Adipose tissue (tissue), 3 donors: ENCODE results near the gene DLGAP1. TPM values are rescaled to one million over a fixed set of nuclear protein-coding genes. Genes with fewer than 3 reads are reported as not detected.
"Not testable (repeated sequence)": the region's sequence is repeated elsewhere in the genome, so short reads cannot be mapped to it uniquely, and the experiment has no call there.

Experiments
- H3K27ac ChIP-seq: one replicate; pipeline ENCODE4 v1.5.1; 2013; ENCODE audit warnings: low read depth, low read length
- WGBS, 3 donors: extraction: QIAGEN DNeasy Blood & Tissue Kit; methylation state at CpG; one replicate each; pipeline ENCODE4 v1.1.7; 2013; 5-methylcytosine and 5-hydroxymethylcytosine counted together
- polyA plus RNA-seq, 3 donors: library from polyadenylated mRNA; stranded (reverse); fragments of 200-250 nt; gene quantifications; one replicate each; pipeline ENCODE4 v1.2.3, GENCODE V29; 2013
- donor health status: healthy with polysubstance abuse.
- donor health status: Bipolar disorder and iron deficiency.
- donor health status: healthy.

The DLGAP1 gene
- polyA plus RNA-seq, 3 donors, result 0.06 to 0.22 (median 0.09) TPM

DNA sequence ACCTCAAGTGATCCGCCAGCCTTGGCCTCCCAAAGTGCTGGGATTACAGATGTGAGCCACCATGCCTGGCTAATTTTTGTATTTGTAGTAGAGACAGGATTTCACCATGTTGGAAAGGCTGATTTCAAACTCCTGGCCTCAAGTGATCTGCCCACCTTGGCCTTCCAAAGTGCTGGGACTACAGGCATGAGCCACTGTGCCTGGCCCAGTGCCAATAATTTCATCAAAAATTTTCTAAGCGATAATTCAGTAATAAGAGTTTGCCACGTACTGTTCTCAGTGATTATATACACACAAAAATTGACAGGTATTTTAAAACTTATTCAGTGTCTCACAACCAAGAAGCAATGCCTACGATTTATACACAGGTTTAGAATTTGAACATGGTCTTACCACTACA is 143.2 kb downstream of the DLGAP1 start:
- 88 to 94% (median 89%) methylated on average over 4 of the region's 4 CpGs for whole genome bisulfite sequencing, 3 donors
- H3K27ac ChIP-seq, result not testable (repeated sequence)

DNA sequence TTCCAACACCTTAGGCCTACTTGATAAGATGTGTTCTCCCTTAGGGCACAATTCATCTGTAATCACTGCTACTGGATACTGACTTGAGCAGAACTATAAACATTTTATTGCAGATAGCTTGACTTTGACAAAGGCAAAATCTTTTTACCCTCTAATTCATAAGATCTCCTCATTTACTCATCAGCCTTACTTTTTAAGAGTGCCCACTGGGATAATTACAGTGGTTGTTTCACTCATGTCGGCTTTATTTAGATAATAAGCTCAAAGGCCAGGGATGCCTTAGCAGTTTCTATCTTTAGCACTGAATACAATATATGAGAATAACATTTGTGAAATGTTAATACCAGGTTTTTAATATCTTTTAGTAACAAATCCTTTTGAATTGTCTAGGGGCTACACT is 144.0 kb downstream of the DLGAP1 start:
- no peak overlapping the region for H3K27ac ChIP-seq
- WGBS, 3 donors, result 69 to 77% (median 71%) methylated on average over 1 of the region's 1 CpG

DNA sequence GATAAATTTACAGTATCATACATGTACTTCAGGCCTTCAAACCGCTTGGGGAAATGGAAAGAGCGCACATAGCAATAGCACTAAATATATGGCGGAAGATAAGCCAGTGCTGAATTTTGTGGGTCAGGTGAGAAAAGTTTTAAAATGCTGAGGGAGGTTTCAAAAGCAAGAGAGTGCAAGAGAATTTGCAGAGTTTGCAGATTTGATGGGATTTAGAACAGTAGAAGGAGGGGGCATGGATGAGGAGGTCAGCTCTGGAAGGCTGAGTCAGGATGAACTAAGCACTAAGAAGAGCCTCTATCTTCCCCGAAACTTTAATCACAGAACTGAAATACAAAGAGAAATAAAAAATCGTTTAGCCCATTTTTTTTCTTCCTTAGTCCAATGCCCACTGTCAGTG is 145.9 kb downstream of the DLGAP1 start:
- H3K27ac ChIP-seq, result no peak overlapping the region
- 79 to 86% (median 86%) methylated on average over 5 of the region's 5 CpGs for WGBS, 3 donors

- 74 to 85% (median 82%) methylated on average over 5 of the region's 5 CpGs for WGBS, 3 donors
- no peak overlapping the region for H3K27ac ChIP-seq
Observed at GRCh38 chr18:4308576-4308975, 146.5 kb downstream of the DLGAP1 start.

DNA sequence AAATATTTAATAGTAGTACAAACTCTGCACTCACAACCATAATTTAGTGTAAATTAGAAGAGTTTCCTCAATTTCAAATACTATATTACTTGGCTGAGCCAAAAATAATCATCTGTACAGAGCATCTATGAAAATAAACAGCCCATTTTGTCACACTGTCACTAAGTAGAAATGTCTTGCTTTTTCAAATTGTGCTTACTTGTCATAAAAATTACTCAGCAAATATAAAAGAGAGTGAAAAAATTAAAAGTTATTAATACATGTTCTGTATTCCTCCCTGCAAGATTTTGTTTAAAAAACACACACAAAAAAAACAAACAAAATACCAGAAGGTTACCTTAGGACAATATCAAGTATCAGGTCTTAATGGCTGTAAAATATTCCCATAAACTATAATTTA is 155.7 kb downstream of the DLGAP1 start:
- no peak overlapping the region for H3K27ac ChIP-seq

DNA sequence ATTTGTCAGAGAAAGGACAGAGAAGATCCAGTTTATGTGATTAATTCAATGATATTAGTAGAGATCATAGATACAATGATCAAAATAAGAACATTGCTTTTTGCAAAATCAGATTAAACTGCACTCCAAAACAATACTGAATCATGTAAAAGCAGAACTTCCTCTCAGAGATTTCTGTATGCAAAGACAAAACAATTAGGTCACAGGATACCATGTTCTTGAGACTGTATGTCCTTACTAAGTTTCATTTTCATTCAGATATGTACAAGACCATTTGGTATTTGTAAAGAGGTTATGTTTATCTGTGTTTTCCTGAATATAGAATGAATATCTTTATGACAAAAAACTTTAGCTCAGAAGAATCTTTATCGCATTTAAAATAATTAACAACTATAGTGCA is 161.8 kb downstream of the DLGAP1 start:
- 92 to 97% (median 92%) methylated on average over 1 of the region's 1 CpG for WGBS, 3 donors
- no peak overlapping the region for H3K27ac ChIP-seq

DNA sequence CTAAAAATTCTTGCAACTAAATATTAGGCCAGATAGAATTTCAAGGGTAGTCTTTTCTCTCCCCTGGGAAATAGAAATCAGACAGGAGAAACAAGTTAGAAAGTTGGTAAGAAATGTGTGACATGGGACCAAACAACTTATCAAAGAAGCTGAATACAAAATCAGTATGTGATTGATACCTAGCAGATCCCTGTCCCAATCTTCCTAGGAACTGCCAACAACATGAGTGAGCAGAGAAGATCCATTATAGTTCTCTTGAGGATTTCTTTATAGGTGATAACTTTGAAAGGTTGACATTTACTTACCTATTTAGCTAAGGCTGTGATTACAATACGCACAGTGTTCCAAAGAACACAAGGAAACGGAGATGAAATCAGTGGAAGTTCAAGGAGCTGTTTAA is 162.4 kb downstream of the DLGAP1 start:
- no peak overlapping the region for H3K27ac ChIP-seq
- 63 to 81% (median 63%) methylated on average over 2 of the region's 2 CpGs for WGBS, 3 donors

GRCh38 chr18:4287340-4287739 is 167.8 kb downstream of the DLGAP1 start:
- not testable (repeated sequence) for H3K27ac ChIP-seq
- WGBS, 3 donors, result 81 to 87% (median 87%) methylated on average over 3 of the region's 3 CpGs

DNA sequence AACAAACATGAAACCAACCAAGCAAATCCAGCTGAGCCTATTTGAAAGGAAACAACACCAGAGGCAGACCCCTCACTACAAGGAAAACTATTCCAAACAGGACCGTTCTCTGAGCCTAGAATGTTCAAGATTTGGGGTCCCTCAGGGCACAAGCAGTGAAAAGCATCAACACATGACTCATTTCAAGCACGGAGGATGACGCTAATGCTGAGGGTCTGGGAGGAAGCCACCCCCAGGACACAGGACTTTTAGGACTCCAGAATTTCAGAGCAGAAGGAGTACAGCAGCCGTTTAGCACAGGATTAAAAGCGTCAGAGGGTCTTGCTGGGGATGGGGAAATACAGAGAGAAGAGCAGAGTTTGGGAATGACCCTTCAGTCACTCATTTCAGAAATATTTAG is 168.9 kb downstream of the DLGAP1 start:
- no peak overlapping the region for H3K27ac ChIP-seq
- WGBS, 3 donors, result 69 to 72% (median 69%) methylated on average over 5 of the region's 5 CpGs

DNA sequence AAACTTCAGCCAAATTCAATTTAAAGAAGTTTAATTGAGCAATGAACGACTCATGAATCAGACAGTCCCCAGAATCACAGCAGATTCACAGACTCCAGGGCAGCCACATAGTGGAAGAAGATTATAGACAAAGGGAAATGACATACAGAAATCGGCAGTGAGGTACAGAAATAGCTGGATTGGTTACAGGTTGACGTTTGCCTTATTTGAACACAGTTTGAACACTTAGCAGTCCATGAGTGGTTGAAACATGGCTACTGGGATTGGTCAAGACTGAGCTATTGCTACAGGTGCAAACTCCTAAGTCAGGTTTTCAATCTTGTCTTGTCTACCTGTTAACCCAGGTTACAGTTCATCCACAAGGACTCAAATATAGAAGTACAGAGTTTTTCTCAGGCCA is 169.6 kb downstream of the DLGAP1 start:
- no peak overlapping the region for H3K27ac ChIP-seq
- 46 to 64% (median 50%) methylated on average over 3 of the region's 3 CpGs for WGBS, 3 donors

GRCh38 chr18:4284528-4284927 is 170.6 kb downstream of the DLGAP1 start:
- H3K27ac ChIP-seq, result no peak overlapping the region
- 52 to 80% (median 69%) methylated on average over 2 of the region's 2 CpGs for WGBS, 3 donors

- H3K27ac ChIP-seq, result no peak overlapping the region
- WGBS, 3 donors, result 50 to 59% (median 52%) methylated on average over 4 of the region's 4 CpGs
Observed at GRCh38 chr18:4283746-4284291, 171.3 kb downstream of the DLGAP1 start.

GRCh38 chr18:4282954-4283353 is 172.2 kb downstream of the DLGAP1 start:
- WGBS, 3 donors, result 54 to 66% (median 59%) methylated on average over 3 of the region's 3 CpGs
- H3K27ac ChIP-seq, result no peak overlapping the region

DNA sequence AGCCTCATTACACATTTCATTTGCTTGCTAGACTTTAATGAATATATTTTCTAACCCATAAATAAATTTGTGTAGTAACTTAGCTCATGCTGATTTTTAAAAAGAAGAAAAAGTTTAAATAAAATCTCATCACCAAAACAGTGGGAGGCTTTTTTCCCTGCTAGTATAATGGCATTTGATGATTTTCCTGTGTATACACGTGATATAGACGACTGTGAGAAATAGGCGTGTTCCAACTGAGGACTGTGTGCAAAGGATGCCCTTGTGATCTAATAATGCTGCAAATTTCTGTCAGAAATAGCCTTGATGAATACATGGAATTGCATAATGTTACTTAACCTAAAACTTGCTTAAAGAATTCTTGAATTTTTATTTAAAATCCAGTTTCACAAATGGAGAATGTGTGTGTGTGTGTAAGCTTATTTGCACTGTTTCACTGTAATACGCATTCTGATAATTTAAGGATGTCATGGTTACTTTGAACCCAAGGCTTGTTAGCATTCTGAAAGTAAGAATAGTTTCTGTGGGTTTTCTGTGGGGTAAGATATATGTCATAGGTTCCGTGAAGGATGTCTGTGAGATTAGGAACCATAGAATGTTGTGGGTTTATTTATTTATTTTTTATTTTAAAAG is 178.0 kb downstream of the DLGAP1 start:
- no peak overlapping the region for H3K27ac ChIP-seq
- 80 to 86% (median 86%) methylated on average over 5 of the region's 5 CpGs for WGBS, 3 donors

DNA sequence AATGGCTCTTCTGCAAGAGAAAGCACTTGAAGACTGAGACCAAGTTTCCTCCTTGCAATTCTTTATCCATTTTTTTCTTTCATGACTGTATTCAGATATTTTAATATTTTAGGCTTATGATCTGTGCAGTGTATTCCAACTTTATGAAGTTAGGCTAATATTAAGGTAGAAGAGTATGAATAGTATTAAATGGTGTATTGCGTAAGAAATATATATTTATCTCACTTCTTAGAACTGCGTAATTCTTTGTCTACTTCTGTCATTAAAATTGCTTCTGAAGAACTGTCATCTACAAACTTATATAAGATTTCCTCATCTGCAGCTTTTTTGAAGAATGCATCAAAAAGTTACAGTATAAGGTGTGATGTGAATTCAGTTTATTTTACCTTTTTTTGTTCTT is 183.2 kb downstream of the DLGAP1 start:
- WGBS, 3 donors, result 84 to 93% (median 92%) methylated on average over 2 of the region's 2 CpGs
- no peak overlapping the region for H3K27ac ChIP-seq

DNA sequence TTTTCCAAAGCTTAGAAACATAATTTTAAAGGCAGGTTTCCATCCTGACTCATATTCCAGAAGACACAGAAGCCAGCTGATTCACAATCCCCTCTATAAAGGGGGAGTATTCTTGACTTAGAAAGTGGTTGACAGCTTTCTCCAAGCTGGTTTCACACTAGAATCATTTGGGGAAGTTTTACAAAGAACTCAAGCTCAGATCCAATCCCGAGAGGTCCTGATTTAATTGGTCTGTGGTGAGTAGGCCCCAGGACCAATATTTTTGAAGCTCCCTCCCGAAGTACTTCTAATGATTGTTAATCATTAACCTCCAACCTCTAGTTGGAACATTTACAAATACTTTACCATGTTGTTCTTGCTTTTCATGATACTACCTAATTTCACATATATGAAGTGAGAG is 184.1 kb downstream of the DLGAP1 start:
- H3K27ac ChIP-seq, result no peak overlapping the region
- 38 to 88% (median 78%) methylated on average over 2 of the region's 2 CpGs for WGBS, 3 donors

DNA sequence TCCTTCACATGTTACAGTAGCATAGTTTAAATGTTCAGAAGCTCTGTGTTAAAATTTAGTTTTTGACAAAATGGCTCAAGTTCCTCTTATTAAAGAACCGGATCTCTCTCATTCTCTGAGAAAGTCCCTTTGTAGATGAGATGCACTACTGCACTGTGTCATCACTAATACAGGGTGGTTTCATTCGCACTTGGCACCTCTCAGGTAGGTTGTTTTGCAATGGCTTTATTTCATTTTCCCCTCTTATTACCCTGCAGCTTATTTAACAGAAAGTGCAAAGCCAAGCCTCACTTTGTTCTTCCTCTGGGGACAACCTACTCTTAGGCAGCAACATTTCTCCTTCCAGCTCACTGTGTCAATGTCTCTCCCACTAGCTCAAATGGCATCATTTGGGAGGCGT is 185.1 kb downstream of the DLGAP1 start:
- WGBS, 3 donors, result 76 to 89% (median 83%) methylated on average over 3 of the region's 3 CpGs
- no peak overlapping the region for H3K27ac ChIP-seq

DNA sequence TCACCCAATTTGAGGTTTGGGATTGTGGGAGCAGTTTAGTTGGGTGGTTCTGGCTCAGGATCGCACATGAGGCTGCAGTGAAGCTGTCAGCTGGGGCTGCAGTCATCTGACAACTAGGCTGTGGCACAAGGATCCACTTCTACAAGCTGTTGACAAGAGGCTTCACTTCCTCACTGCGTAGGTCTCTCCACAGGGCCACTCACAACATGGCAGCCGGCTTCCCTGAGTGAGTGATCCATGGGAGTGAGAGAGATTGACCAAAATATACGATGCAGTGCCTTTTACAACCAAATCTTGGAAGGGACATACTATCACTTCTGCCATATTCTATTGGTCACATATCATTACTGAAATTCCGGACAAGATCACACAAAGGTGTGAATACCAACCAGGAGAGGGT is 187.5 kb downstream of the DLGAP1 start:
- 82 to 89% (median 85%) methylated on average over 5 of the region's 5 CpGs for WGBS, 3 donors

DNA sequence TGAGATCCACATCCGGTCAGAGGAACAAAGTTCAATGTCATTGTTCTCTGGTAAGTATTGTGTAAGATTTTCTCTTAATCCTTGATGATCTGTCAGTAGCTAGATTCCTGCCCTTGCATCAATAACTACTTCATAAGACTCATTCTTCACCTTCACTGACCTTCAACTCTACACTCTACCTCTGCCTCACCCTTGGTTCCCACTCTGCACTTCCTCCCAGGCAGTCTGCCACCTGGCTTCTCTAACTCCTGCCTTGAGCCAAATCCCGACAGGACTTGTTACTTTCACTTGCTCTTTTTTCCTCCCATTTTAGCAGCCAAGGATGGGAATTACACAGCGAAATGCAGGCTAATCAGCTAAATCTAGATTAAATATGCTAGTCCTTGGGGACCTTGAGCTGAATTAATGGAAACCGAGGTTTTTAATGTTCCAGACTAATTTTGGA is 190.7 kb downstream of the DLGAP1 start:
- 37 to 44% (median 42%) methylated on average over 4 of the region's 4 CpGs for WGBS, 3 donors

More for the DNA sequence above, 187.5 kb downstream of the DLGAP1 start:
- H3K27ac ChIP-seq, result no peak overlapping the region

DNA sequence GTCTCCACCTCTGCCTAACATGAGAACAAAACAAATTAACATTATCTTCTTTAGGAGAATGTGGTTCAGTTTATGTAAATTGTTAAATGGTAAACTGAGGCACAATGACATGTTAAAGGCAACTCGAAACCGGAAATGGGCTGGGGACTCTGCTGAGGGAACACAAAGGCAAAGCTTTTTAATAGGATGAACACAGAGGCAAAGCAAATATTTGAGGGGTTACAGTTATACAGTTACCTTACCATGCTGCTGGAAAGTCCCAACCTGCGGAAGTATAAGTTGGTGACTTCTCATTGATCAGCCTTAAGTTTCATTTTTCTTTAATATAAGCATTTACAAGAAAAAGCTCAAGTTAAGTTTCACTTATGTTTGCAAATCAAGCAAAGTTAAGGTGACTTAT is 195.0 kb downstream of the DLGAP1 start:
- no peak overlapping the region for H3K27ac ChIP-seq
- WGBS, 3 donors, result 77 to 98% (median 91%) methylated on average over 3 of the region's 3 CpGs

More for the DNA sequence above, 190.7 kb downstream of the DLGAP1 start:
- H3K27ac ChIP-seq, result no peak overlapping the region
